Colonic mucosa (tissue), 4 donors: ENCODE results near the gene RUNX2. TPM values are rescaled to one million over a fixed set of nuclear protein-coding genes. Genes with fewer than 3 reads are reported as not detected.

Experiments used
- DNase-seq: peaks from one replicate; pipeline ENCODE4 v3.0.0-alpha.2; 2020
- H3K27ac ChIP-seq: fragments of 200-600 bp; one replicate; pipeline ENCODE4 v1.8.0; 2021
- H3K27me3 ChIP-seq: fragments of 200-600 bp; one replicate; pipeline ENCODE4 v1.8.0; 2021
- H3K36me3 ChIP-seq: fragments of 200-600 bp; one replicate; pipeline ENCODE4 v1.8.0; 2021
- H3K4me1 ChIP-seq: fragments of 200-600 bp; one replicate; pipeline ENCODE4 v1.8.0; 2021; ENCODE audit warnings: mild to moderate bottlenecking
- H3K4me3 ChIP-seq: fragments of 200-600 bp; one replicate; pipeline ENCODE4 v1.8.0; 2021
- H3K9ac ChIP-seq, 2 donors: one replicate each; pipeline ENCODE4 v1.7.0; 2013; ENCODE audit warnings: control low read depth in 2 of 2, low read depth in 2 of 2, low read length in 2 of 2
- H3K9me3 ChIP-seq: fragments of 200-600 bp; one replicate; pipeline ENCODE4 v1.8.0; 2021
- CTCF ChIP-seq: fragments of 200-600 bp; IDR thresholded peaks from one replicate; pipeline ENCODE4 v1.8.0; 2022; ENCODE audit warnings: antibody characterized with exemption, mild to moderate bottlenecking
- intact Hi-C: fragments of 100-400 bp; cut with DNase I; formaldehyde crosslinking; loops from one replicate; pipeline ENCODE4 v1.14.1; 2022
- total RNA-seq, 2 donors: library from RNA; stranded (reverse); fragmentation: NEBNext Ultra II Directional in 1 of 2; extraction: Animal tissue kit (Norgen Biotek cat#: 25700) in 1 of 2; gene quantifications; one replicate each; pipeline ENCODE4 v1.2.1, GENCODE V29; 2021
- donor health status: healthy.
- donor health status: DM: no; HTN: no; CAD: no.
- donor health status: DM: no; HTN: no; CAD: no.

The RUNX2 gene
- total RNA-seq, 2 donors from 2014 or later = 1.7 to 2.6 TPM

GRCh38 chr6:45420083-45420908 lies 92.2 kb downstream of the RUNX2 start:
- Histone ChIP-seq H3K27ac (no peak overlapping the region), H3K9ac (peak overlapping the region; percentile 38 to 63), H3K36me3 (no peaks in the 10 kb centered on the region), H3K27me3 (peaks cover 43% of the 10 kb centered on the region), H3K4me1 (peaks cover 5% of the 10 kb centered on the region), H3K4me3 (peak overlapping the region; percentile 16), H3K9me3 (no peaks in the 10 kb centered on the region)
- intact Hi-C loops = no loop called here
- no peak for TF ChIP-seq CTCF
- DNase-seq = peak; percentile 29

GRCh38 chr6:45420909-45421708 lies 93.0 kb downstream of the RUNX2 start:
- H3K9ac ChIP-seq = peak overlapping the region; percentile 50 to 55
- no peaks in the 10 kb centered on the region for H3K9me3 ChIP-seq
- H3K4me1 ChIP-seq = peaks cover 5% of the 10 kb centered on the region
- peak overlapping the region; percentile 55 for H3K4me3 ChIP-seq
- no peak for DNase-seq
- H3K36me3 ChIP-seq = no peaks in the 10 kb centered on the region
- peaks cover 43% of the 10 kb centered on the region for H3K27me3 ChIP-seq
- TF ChIP-seq CTCF = no peak
- intact Hi-C loops = no loop called here
- peak overlapping the region; percentile 55 for H3K27ac ChIP-seq

GRCh38 chr6:45421709-45422502 lies 93.8 kb downstream of the RUNX2 start:
- H3K36me3 ChIP-seq = no peaks in the 10 kb centered on the region
- peak overlapping the region; percentile 70 for H3K27ac ChIP-seq
- peak overlapping the region; percentile 55 for H3K4me3 ChIP-seq
- peak; percentile 46 for DNase-seq
- intact Hi-C loops = no loop called here
- no peak for TF ChIP-seq CTCF
- H3K4me1 ChIP-seq = peaks cover 5% of the 10 kb centered on the region
- H3K9ac ChIP-seq = peak overlapping the region; percentile 55 to 87
- peaks cover 43% of the 10 kb centered on the region for H3K27me3 ChIP-seq
- H3K9me3 ChIP-seq = no peaks in the 10 kb centered on the region

GRCh38 chr6:45422503-45423110 lies 94.5 kb downstream of the RUNX2 start:
- Histone ChIP-seq H3K9ac (peak overlapping the region; percentile 66 to 87), H3K27me3 (peaks cover 43% of the 10 kb centered on the region), H3K4me1 (peaks cover 5% of the 10 kb centered on the region)

More at GRCh38 chr6:45422503-45423110, 94.5 kb downstream of the RUNX2 start:
- intact Hi-C loops = no loop called here
- DNase-seq = peak; percentile 26
- no peak for TF ChIP-seq CTCF
- no peaks in the 10 kb centered on the region for H3K36me3 ChIP-seq
- H3K27ac ChIP-seq = peak overlapping the region; percentile 70
- no peaks in the 10 kb centered on the region for H3K9me3 ChIP-seq
- peak overlapping the region; percentile 55 for H3K4me3 ChIP-seq
